Left ventricle myocardium inferior (tissue), 1 donor: ENCODE results near the gene DDX59. TPM values are rescaled to one million over a fixed set of nuclear protein-coding genes. Genes with fewer than 3 reads are reported as not detected.

ENCODE experiments used
- DNase-seq: peaks from one replicate; pipeline ENCODE4 v3.0.0-alpha.2; 2020
- H3K27ac ChIP-seq: fragments of 200-600 bp; replicated peaks from 2 replicates; pipeline ENCODE4 v1.8.0; 2021
- H3K27me3 ChIP-seq: fragments of 200-600 bp; 2 replicates; pipeline ENCODE4 v1.8.0; 2021; ENCODE audit warnings: low read depth
- H3K36me3 ChIP-seq: fragments of 200-600 bp; 2 replicates; pipeline ENCODE4 v1.8.0; 2021
- H3K4me1 ChIP-seq: fragments of 200-600 bp; 2 replicates; pipeline ENCODE4 v1.8.0; 2021
- H3K4me3 ChIP-seq: fragments of 200-600 bp; 2 replicates; pipeline ENCODE4 v1.8.0; 2021; ENCODE audit warnings: mild to moderate bottlenecking, moderate library complexity
- H3K9me3 ChIP-seq: fragments of 200-600 bp; replicated peaks from 2 replicates; pipeline ENCODE4 v1.8.0; 2021
- CTCF ChIP-seq: fragments of 200-600 bp; IDR thresholded peaks from 2 replicates; pipeline ENCODE4 v1.8.0; 2021; ENCODE audit warnings: antibody characterized with exemption, mild to moderate bottlenecking, borderline replicate concordance
- intact Hi-C: fragments of 100-400 bp; cut with micrococcal nuclease; formaldehyde crosslinking; loops from one replicate; pipeline ENCODE4 v1.11.0; 2022
- total RNA-seq: library from RNA; stranded (reverse); fragmentation: NEBNext Ultra II Directional; extraction: Animal tissue kit (Norgen Biotek cat#: 25700); gene quantifications from one replicate; pipeline ENCODE4 v1.2.1, GENCODE V29; 2021
- donor health status: DM: no; HTN: yes; CAD: no; lungs with severe emphysema.

Gene DDX59
- total RNA-seq, 1 donor from 2014 or later: 11.9 TPM

- Histone ChIP-seq H3K4me1 (no peaks in the 10 kb centered on the region), H3K27ac (no peak overlapping the region), H3K27me3 (no peaks in the 10 kb centered on the region), H3K36me3 (peaks cover 70% of the 10 kb centered on the region), H3K4me3 (no peak overlapping the region), H3K9me3 (no peaks in the 10 kb centered on the region)
- no peak for TF ChIP-seq CTCF
- intact Hi-C loops: no loop called here
- DNase-seq: no peak
These were observed 23.2 kb downstream of the DDX59 start for GRCh38 chr1:200646515-200646914.

GRCh38 chr1:200644021-200644420 is 25.7 kb downstream of the DDX59 start:
- intact Hi-C loops: no loop called here
- TF ChIP-seq CTCF: no peak
- H3K27me3 ChIP-seq: no peaks in the 10 kb centered on the region
- peaks cover 60% of the 10 kb centered on the region for H3K36me3 ChIP-seq
- no peak overlapping the region for H3K27ac ChIP-seq
- H3K4me3 ChIP-seq: no peak overlapping the region
- H3K9me3 ChIP-seq: no peaks in the 10 kb centered on the region
- peaks cover 7% of the 10 kb centered on the region for H3K4me1 ChIP-seq
- no peak for DNase-seq

- Histone ChIP-seq H3K9me3 (no peaks in the 10 kb centered on the region), H3K36me3 (peaks cover 44% of the 10 kb centered on the region), H3K27ac (no peak overlapping the region), H3K4me3 (no peak overlapping the region), H3K4me1 (peaks cover 7% of the 10 kb centered on the region), H3K27me3 (no peaks in the 10 kb centered on the region)
- no peak for DNase-seq
- intact Hi-C loops: no loop called here
- TF ChIP-seq CTCF: no peak
These were observed 27.2 kb downstream of the DDX59 start for GRCh38 chr1:200642481-200642880.

- no peaks in the 10 kb centered on the region for H3K9me3 ChIP-seq
- no peak for TF ChIP-seq CTCF
- H3K4me3 ChIP-seq: no peak overlapping the region
- DNase-seq: no peak
- no peak overlapping the region for H3K27ac ChIP-seq
- peaks cover 7% of the 10 kb centered on the region for H3K4me1 ChIP-seq
- H3K36me3 ChIP-seq: peaks cover 30% of the 10 kb centered on the region
- H3K27me3 ChIP-seq: no peaks in the 10 kb centered on the region
- intact Hi-C loops: no loop called here
These were observed 28.7 kb downstream of the DDX59 start for GRCh38 chr1:200640963-200641401.

GRCh38 chr1:200640373-200640962 is 29.2 kb downstream of the DDX59 start:
- H3K27me3 ChIP-seq: no peaks in the 10 kb centered on the region
- intact Hi-C loops: no loop called here
- no peak for DNase-seq
- H3K9me3 ChIP-seq: no peaks in the 10 kb centered on the region
- peaks cover 24% of the 10 kb centered on the region for H3K36me3 ChIP-seq
- H3K4me3 ChIP-seq: no peak overlapping the region
- H3K4me1 ChIP-seq: peaks cover 7% of the 10 kb centered on the region
- no peak for TF ChIP-seq CTCF
- H3K27ac ChIP-seq: no peak overlapping the region
